Heart left ventricle (tissue), 13 donors: ENCODE measurements around the gene PLCB4.

Experiments
- CTCF ChIP-seq, 12 donors: fragments of 200-600 bp; sonication (generic) in 4 of 12; IDR thresholded peaks; one replicate each; pipeline versions ENCODE4 v1.5.0 to v1.8.0; 2018 to 2022; ENCODE audit warnings: antibody characterized with exemption in 12 of 12, mild to moderate bottlenecking in 5 of 12
- POLR2A ChIP-seq, 2 donors: fragments of 450-650 bp; IDR thresholded peaks; one replicate each; pipeline ENCODE4 v1.6.1; 2017; ENCODE audit warnings: antibody characterized with exemption in 2 of 2, mild to moderate bottlenecking in 2 of 2, moderate library complexity in 2 of 2
- donor health status: ischemic (EF 13 %, LVEDD 7.1; RV severe dilation, severe dysfunction).
- donor health status: DM: no; HTN: yes; CAD: no.
- donor health status: DM: no; HTN: no; CAD: no.
- donor health status: ischemic (EF 25% LVEDD 6.9; RV normal size, moderate dysfunction).
- donor health status: ischemic (EF 25% LVEDD 5.7; RV mildly dilated, moderate dysfunction).
- donor health status: ischemic (EF 35%, LVEDD 5.7; RV mildly dilated, moderate dysfunction).
- donor health status: nonischemic (EF 11% LVEDD 7.7; RV severe dilation, severe dysfunction).
- donor health status: DM: yes; HTN: yes; CAD: no.
- donor health status: PGD.
- donor health status: ischemic (EF 29% LVEDD 5.4; RV normal size, mild dysfunction).
- donor health status: nonischemic (EF 23%, LVEDD 6.1; RV moderate dilation, normal function).

GRCh38 chr20:9036593-9036992 is 32.3 kb upstream of the PLCB4 start:
- TF ChIP-seq CTCF (IDR thresholded peaks at IDR 0.05): no peak
- no peak for TF ChIP-seq POLR2A (IDR thresholded peaks at IDR 0.05)
